GM18502 (cell line): ENCODE results near the gene GMPR2.

Experiments
- ATAC-seq: cut with Tn5 transposase; IDR thresholded peaks from one replicate; pipeline ENCODE4 v1.9.1; 2021; ENCODE audit warnings: mild to moderate bottlenecking; ENCODE audit not compliant: unreplicated experiment, poor library complexity

Gene GMPR2

DNA sequence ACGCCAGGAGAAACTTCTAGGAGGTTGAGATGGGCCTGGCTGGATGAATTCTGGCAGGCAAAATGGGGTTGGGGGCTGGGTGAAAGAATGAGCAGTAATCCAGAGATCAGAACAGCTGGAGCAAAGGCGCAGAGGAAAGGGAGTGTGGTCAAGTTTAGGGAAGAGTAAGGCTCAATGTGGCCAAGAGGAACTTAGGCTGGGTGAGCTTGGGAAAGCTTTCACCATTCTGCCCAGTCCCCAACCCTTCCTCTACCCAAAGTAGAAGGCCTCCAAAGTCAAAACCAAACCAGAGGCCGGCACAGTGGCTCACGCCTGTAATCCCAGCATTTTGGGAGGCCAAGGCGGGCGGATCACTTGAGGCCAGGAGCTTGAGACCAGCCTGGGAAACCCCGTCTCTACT lies 48.9 kb downstream of the GMPR2 start:
- no peak for ATAC-seq

DNA sequence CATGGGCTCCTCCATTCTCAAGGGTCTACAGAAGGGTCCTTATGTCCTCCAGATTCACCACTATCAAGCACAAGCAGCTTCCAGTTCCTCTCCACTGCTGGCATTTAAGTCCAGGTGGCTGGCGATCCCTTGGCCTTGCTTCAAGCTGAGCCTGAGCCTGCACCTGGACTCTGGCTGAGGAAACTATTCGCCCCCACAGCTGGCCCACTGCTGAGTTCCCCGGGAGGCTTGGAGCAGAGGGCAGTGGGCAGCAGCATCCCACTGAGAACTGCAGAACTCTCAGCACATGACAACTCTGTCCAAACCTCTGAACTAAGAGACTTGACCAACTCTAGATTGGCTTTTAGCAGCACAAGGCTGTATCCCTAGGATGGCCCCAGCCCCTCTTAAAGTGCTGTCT lies 50.0 kb downstream of the GMPR2 start:
- no peak for ATAC-seq

DNA sequence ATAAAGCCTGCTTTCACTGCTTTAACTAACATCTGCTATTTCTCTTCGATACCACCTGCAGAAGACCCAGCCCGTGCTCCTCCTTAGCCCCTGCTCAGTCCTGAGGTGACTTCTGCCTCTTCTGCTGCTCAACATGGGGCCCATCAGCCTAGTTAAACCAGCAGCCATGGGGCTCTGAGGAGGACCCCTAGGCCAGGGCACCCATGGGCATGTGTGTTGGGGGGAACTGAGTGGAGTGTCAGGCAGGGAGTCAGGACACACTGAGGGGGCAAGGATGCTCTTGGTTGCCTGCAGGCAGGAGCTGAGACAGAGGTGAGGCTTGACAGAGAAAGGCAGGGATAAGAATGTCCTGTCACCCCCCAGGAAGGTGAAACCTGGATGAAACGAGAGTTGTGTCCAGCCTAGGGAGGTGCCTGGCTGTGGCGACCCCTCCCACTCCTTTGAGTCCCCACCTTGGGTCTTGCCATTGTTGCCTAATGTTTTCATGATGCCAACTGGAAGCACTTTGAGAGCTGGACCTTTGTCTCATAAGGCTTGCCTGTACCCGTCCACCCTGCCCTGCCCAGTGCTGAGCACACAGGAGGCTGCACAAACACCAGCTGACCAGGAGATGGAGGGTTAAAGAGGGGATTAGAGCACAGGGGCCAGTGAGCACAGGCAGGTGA lies 51.2 kb downstream of the GMPR2 start:
- no peak for ATAC-seq

DNA sequence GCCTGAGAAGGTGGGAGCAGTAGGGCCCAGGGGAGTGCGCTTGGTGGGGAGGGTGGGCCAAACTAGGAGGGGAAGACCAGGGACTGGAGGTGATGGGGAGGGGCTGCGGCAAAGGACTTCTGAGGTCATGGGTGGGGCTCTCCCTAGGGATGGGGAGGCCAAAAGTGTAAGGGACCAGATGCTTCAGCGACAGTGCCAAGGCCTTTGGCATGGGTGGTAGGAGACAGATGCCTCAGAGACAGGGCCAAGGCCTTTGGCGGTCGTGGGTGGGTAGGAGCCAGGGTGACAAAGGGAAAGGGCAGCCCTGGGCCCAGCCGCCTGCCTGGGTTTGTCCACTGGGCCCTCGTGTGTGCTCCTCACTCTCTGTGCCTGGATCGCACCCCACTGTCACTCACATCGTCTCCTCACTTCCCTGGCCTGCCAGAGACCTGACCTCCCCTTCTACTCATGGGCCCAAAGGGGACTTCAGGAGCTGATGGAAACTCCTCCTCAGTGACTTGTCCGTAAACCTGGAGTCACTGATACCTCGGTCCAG lies 51.8 kb downstream of the GMPR2 start:
- no peak for ATAC-seq

DNA sequence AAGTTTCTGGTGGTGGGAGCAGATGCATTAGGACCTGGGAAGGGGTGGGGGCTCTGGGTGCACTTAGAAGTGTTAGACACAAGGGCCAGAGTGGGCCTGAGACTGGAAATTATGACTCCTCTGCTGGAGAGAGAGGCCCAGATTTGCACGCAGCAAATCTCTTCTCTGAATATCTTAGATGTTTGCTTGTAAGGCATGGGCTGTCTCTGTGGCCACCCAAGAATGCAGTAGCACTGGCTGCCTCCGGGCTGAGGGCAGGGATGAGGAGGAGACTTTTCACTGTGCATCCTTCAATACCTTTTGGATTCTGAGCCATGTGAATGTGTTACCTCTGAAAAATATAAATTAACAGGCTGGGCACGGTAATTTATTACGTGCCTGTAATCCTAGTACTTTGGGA lies 52.6 kb downstream of the GMPR2 start:
- no peak for ATAC-seq

DNA sequence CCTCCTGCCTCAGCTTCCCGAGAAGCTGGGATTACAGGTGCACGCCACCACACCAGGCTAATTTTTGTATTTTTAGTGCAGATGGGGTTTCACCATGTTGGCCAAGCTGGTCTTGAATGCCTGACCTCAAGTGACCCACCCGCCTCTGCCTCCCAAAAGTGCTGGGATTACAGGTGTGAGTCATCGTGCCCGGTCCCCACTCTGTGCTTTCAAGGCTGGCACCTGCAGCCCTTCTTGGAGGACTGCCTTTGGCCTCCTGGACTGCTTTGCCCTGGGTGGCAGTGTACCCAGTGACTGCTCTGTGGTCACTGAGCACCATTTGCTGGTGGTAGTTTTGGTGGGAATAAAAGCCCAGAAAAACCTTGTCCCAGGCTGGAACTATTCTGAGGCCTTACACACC lies 54.3 kb downstream of the GMPR2 start:
- no peak for ATAC-seq
